GM18505 (cell line): ENCODE data around the gene MYO1B.
A peak's percentile ranks its signal among the peaks of the same experiment; 100 is the strongest.

Experiments used
- ATAC-seq: cut with Tn5 transposase; IDR thresholded peaks from one replicate; pipeline ENCODE4 v1.9.1; 2021; ENCODE audit not compliant: unreplicated experiment
- POLR2A ChIP-seq: IDR thresholded peaks from 4 replicates; pipeline ENCODE4 v1.6.1; 2011; ENCODE audit warnings: borderline replicate concordance; ENCODE audit not compliant: insufficient read depth, insufficient read length; ENCODE audit errors: extremely low read depth

MYO1B gene

GRCh38 chr2:191215666-191216065 is 29.5 kb upstream of the MYO1B start:
- ATAC-seq, result no peak
- no peak for TF ChIP-seq POLR2A

- ATAC-seq, result no peak
- no peak for TF ChIP-seq POLR2A
These were observed 27.6 kb upstream of the MYO1B start for GRCh38 chr2:191217580-191217979.

- ATAC-seq, result no peak
- no peak for TF ChIP-seq POLR2A
These were observed 26.8 kb upstream of the MYO1B start for GRCh38 chr2:191218292-191218898.

GRCh38 chr2:191220671-191221070 is 24.5 kb upstream of the MYO1B start:
- no peak for TF ChIP-seq POLR2A
- ATAC-seq, result peak; percentile 54

GRCh38 chr2:191221666-191222065 is 23.5 kb upstream of the MYO1B start:
- ATAC-seq, result no peak
- no peak for TF ChIP-seq POLR2A

GRCh38 chr2:191222507-191222906 is 22.7 kb upstream of the MYO1B start:
- no peak for ATAC-seq
- no peak for TF ChIP-seq POLR2A

GRCh38 chr2:191222952-191223351 is 22.3 kb upstream of the MYO1B start:
- no peak for ATAC-seq
- TF ChIP-seq POLR2A, result no peak

- ATAC-seq, result no peak
- no peak for TF ChIP-seq POLR2A
These were observed 20.1 kb upstream of the MYO1B start for GRCh38 chr2:191225126-191225525.

- no peak for TF ChIP-seq POLR2A
- ATAC-seq, result no peak
These were observed 19.5 kb upstream of the MYO1B start for GRCh38 chr2:191225690-191226089.

GRCh38 chr2:191226196-191226595 is 19.0 kb upstream of the MYO1B start:
- ATAC-seq, result no peak
- TF ChIP-seq POLR2A, result no peak

GRCh38 chr2:191228333-191228732 is 16.9 kb upstream of the MYO1B start:
- TF ChIP-seq POLR2A, result no peak

GRCh38 chr2:191228861-191229260 is 16.3 kb upstream of the MYO1B start:
- ATAC-seq, result no peak
- no peak for TF ChIP-seq POLR2A

More at GRCh38 chr2:191228333-191228732, 16.9 kb upstream of the MYO1B start:
- no peak for ATAC-seq

- no peak for ATAC-seq
- no peak for TF ChIP-seq POLR2A
These were observed 15.0 kb upstream of the MYO1B start for GRCh38 chr2:191230174-191230573.

GRCh38 chr2:191231995-191232394 is 13.2 kb upstream of the MYO1B start:
- TF ChIP-seq POLR2A, result no peak
- no peak for ATAC-seq

GRCh38 chr2:191233533-191233932 is 11.7 kb upstream of the MYO1B start:
- TF ChIP-seq POLR2A, result no peak
- no peak for ATAC-seq
